ENCODE data around the gene HIRA. TPM values are rescaled to one million over a fixed set of nuclear protein-coding genes. Genes with fewer than 3 reads are reported as not detected.
A peak's percentile ranks its signal among the peaks of the same experiment; 100 is the strongest.

HIRA gene
- total RNA-seq, 1 experiment from 2014 or later: 23.8 TPM

DNA sequence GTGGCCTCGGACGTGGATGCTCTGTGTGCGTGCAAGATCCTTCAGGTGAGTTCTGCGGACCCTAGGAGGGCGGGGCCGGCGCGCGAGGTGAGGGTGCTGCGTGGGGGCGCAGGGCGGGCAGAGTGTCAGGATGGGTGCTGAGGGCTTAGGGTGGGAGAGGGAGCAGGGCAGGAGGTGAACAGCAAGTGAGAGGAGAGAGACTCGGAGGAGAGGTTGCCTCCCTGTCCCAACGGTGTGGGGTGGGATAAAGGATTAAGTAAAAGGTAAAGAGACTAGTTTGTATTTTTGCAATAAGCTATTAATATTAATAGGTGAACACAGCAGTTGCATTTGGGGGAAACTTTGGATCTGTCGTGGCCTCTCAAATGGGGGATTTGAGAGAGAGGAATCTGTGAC, 48.6 kb upstream of the HIRA start:
- TF ChIP-seq TCF7L2 (IDR thresholded peaks at IDR 0.05; ENCODE audit: low read depth, low read length) (no peak), SIN3A (IDR thresholded peaks at IDR 0.05; ENCODE audit: borderline replicate concordance, insufficient read depth, low read depth, low read length) (no peak), POLR2AphosphoS5 (IDR thresholded peaks at IDR 0.05; ENCODE audit: low read depth, low read length) (no peak)
- TF ChIP-seq, protein P1, sequence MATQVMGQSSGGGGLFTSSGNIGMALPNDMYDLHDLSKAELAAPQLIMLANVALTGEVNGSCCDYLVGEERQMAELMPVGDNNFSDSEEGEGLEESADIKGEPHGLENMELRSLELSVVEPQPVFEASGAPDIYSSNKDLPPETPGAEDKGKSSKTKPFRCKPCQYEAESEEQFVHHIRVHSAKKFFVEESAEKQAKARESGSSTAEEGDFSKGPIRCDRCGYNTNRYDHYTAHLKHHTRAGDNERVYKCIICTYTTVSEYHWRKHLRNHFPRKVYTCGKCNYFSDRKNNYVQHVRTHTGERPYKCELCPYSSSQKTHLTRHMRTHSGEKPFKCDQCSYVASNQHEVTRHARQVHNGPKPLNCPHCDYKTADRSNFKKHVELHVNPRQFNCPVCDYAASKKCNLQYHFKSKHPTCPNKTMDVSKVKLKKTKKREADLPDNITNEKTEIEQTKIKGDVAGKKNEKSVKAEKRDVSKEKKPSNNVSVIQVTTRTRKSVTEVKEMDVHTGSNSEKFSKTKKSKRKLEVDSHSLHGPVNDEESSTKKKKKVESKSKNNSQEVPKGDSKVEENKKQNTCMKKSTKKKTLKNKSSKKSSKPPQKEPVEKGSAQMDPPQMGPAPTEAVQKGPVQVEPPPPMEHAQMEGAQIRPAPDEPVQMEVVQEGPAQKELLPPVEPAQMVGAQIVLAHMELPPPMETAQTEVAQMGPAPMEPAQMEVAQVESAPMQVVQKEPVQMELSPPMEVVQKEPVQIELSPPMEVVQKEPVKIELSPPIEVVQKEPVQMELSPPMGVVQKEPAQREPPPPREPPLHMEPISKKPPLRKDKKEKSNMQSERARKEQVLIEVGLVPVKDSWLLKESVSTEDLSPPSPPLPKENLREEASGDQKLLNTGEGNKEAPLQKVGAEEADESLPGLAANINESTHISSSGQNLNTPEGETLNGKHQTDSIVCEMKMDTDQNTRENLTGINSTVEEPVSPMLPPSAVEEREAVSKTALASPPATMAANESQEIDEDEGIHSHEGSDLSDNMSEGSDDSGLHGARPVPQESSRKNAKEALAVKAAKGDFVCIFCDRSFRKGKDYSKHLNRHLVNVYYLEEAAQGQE (IDR thresholded peaks at IDR 0.05; ENCODE audit: insufficient read depth in 1 of 2, low read depth in 2 of 2, low read length in 1 of 2): no peak
- TF ChIP-seq, protein P2, sequence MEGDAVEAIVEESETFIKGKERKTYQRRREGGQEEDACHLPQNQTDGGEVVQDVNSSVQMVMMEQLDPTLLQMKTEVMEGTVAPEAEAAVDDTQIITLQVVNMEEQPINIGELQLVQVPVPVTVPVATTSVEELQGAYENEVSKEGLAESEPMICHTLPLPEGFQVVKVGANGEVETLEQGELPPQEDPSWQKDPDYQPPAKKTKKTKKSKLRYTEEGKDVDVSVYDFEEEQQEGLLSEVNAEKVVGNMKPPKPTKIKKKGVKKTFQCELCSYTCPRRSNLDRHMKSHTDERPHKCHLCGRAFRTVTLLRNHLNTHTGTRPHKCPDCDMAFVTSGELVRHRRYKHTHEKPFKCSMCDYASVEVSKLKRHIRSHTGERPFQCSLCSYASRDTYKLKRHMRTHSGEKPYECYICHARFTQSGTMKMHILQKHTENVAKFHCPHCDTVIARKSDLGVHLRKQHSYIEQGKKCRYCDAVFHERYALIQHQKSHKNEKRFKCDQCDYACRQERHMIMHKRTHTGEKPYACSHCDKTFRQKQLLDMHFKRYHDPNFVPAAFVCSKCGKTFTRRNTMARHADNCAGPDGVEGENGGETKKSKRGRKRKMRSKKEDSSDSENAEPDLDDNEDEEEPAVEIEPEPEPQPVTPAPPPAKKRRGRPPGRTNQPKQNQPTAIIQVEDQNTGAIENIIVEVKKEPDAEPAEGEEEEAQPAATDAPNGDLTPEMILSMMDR (IDR thresholded peaks at IDR 0.05): no peak
- Histone ChIP-seq H3K4me3 (ENCODE audit: low read depth in 2 of 2, low read length in 2 of 2) (peak overlapping the region; percentile 89 to 93), H3K36me3 (ENCODE audit: control insufficient read depth, insufficient read depth, low read length) (no peaks in the 10 kb centered on the region; the same call in 1 of the 2 replicates), H3K27me3 (ENCODE audit: control insufficient read depth, insufficient read depth, low read length) (no peaks in the 10 kb centered on the region), H3K4me1 (ENCODE audit: control insufficient read depth, insufficient read depth, low read length) (peaks cover 3% of the 10 kb centered on the region; the same call in 1 of the 2 replicates), H3K9me3 (ENCODE audit: control insufficient read depth, insufficient read depth, low read depth, low read length) (no peaks in the 10 kb centered on the region), H3K27ac (ENCODE audit: low read length) (peak overlapping the region; percentile 69)
- no peak for DNase-seq (ENCODE audit: low read depth, low spot score)
- ATAC-seq: peak; percentile 6; the same call in 1 of the 2 replicates
- ChIA-PET POLR2A (no interaction called here), CTCF (interaction anchor here (0.5 to 0.7 kb wide), 3 partner anchors 9 to 518 kb away, joined by 3 to 5 read pairs (median 3); no protein-coding TSS in a partner anchor)
- no TSS peak for BruUV-seq (replicated peaks)
- in situ Hi-C loops (cut with HindIII; ENCODE audit: low pct_unique_long_range_greater_than_20kb, low sequenced_read_pairs) (no loop called here), intact Hi-C loops (cut with micrococcal nuclease; ENCODE audit: unreplicated experiment) (no loop called here)

- in situ Hi-C loops (cut with HindIII; ENCODE audit: low pct_unique_long_range_greater_than_20kb, low sequenced_read_pairs): no loop called here
- BruUV-seq (replicated peaks): no TSS peak
- peaks cover 3% of the 10 kb centered on the region for H3K36me3 ChIP-seq (ENCODE audit: control insufficient read depth, insufficient read depth, low read length)
- H3K27ac ChIP-seq (ENCODE audit: low read length): peak within 1 kb of the TSS; percentile 100
- H3K4me3 ChIP-seq (ENCODE audit: low read depth in 2 of 2, low read length in 2 of 2): peak within 1 kb of the TSS; percentile 89 to 93
- DNase-seq (ENCODE audit: low read depth, low spot score): peak; percentile 84
- ChIA-PET POLR2A (no interaction called here), CTCF (interaction anchor here (0.5 to 0.7 kb wide), 3 partner anchors 10 to 518 kb away, joined by 3 to 5 read pairs (median 3); no protein-coding TSS in a partner anchor)
- H3K27me3 ChIP-seq (ENCODE audit: control insufficient read depth, insufficient read depth, low read length): no peaks in the 10 kb centered on the region
- intact Hi-C loops (cut with micrococcal nuclease; ENCODE audit: unreplicated experiment): no loop called here
- no peaks in the 10 kb centered on the region for H3K9me3 ChIP-seq (ENCODE audit: control insufficient read depth, insufficient read depth, low read depth, low read length)
- peaks cover 3% of the 10 kb centered on the region; the same call in 1 of the 2 replicates for H3K4me1 ChIP-seq (ENCODE audit: control insufficient read depth, insufficient read depth, low read length)
- ATAC-seq: peak; percentile 97
- peak; percentile 98 for TF ChIP-seq SIN3A (IDR thresholded peaks at IDR 0.05; ENCODE audit: borderline replicate concordance, insufficient read depth, low read depth, low read length)
- TF ChIP-seq TCF7L2 (IDR thresholded peaks at IDR 0.05; ENCODE audit: low read depth, low read length): no peak
- 0 out of 2 replicates have a peak, but pooled peaks have one; percentile 33 for TF ChIP-seq POLR2AphosphoS5 (IDR thresholded peaks at IDR 0.05; ENCODE audit: low read depth, low read length)
These were observed 48.0 kb upstream of the HIRA start, which contains the start of gene CDC45 for GRCh38 chr22:19479355-19480172. TSS of gene CDC45 (plus strand) at chr22:19479920. CDS start at chr22:19479969, 49 bp downstream.
